H9 (cell line): ENCODE results near the gene LTBP2. TPM values are rescaled to one million over a fixed set of nuclear protein-coding genes. Genes with fewer than 3 reads are reported as not detected.

Experiments
- DNase-seq: peaks from one replicate; pipeline ENCODE4 v3.0.0-alpha.2; 2017
- H2AFZ ChIP-seq: one replicate; pipeline ENCODE4 v1.6.1; 2013; ENCODE audit warnings: mild to moderate bottlenecking, low read length, control low read depth, moderate library complexity
- H2AK5ac ChIP-seq: 2 replicates; pipeline ENCODE4 v1.6.1; 2013; ENCODE audit warnings: low read length, control low read depth, mixed read lengths; ENCODE audit not compliant: insufficient read length
- H2BK120ac ChIP-seq: one replicate; pipeline ENCODE4 v1.6.1; 2013; ENCODE audit warnings: low read depth, mild to moderate bottlenecking, low read length, control low read depth, inconsistent platforms; ENCODE audit not compliant: poor library complexity, severe bottlenecking
- H2BK12ac ChIP-seq: 2 replicates; pipeline ENCODE4 v1.6.1; 2013; ENCODE audit warnings: low read length, control low read depth, mixed read lengths, low read depth; ENCODE audit not compliant: insufficient read length
- H2BK15ac ChIP-seq: 2 replicates; pipeline ENCODE4 v1.6.1; 2013; ENCODE audit warnings: low read depth, low read length, control low read depth
- H2BK20ac ChIP-seq: one replicate; pipeline ENCODE4 v1.6.1; 2013; ENCODE audit warnings: low read depth, mild to moderate bottlenecking, low read length, control low read depth, inconsistent platforms; ENCODE audit not compliant: poor library complexity, severe bottlenecking
- H2BK5ac ChIP-seq: 2 replicates; pipeline ENCODE4 v1.6.1; 2013; ENCODE audit warnings: low read length, control low read depth, mixed read lengths; ENCODE audit not compliant: insufficient read length
- H3K14ac ChIP-seq: 2 replicates; pipeline ENCODE4 v1.6.1; 2013; ENCODE audit warnings: low read length, control low read depth; ENCODE audit not compliant: insufficient read depth
- H3K18ac ChIP-seq: 2 replicates; pipeline ENCODE4 v1.6.1; 2013; ENCODE audit warnings: low read depth, mild to moderate bottlenecking, mixed read lengths, low read length, control low read depth; ENCODE audit not compliant: insufficient read length
- H3K23ac ChIP-seq: 2 replicates; pipeline ENCODE4 v1.6.1; 2013; ENCODE audit warnings: low read length, control low read depth, mixed read lengths, low read depth; ENCODE audit not compliant: insufficient read length
- H3K23me2 ChIP-seq: 2 replicates; pipeline ENCODE4 v1.6.1; 2013; ENCODE audit warnings: low read depth, mild to moderate bottlenecking, mixed read lengths, low read length, control low read depth; ENCODE audit not compliant: insufficient read length, poor library complexity, severe bottlenecking
- H3K27ac ChIP-seq: 2 replicates; pipeline ENCODE4 v1.5.1; 2013; ENCODE audit warnings: low read length, control low read depth, mixed read lengths, low read depth; ENCODE audit not compliant: insufficient read length
- H3K27me3 ChIP-seq: 2 replicates; pipeline ENCODE4 v1.6.1; 2013; ENCODE audit warnings: low read length, control low read depth, inconsistent platforms; ENCODE audit not compliant: insufficient read depth
- H3K4ac ChIP-seq: 2 replicates; pipeline ENCODE4 v1.6.1; 2013; ENCODE audit warnings: low read depth, mild to moderate bottlenecking, control low read depth, inconsistent platforms, low read length, moderate library complexity
- H3K4me1 ChIP-seq: 2 replicates; pipeline ENCODE4 v1.6.1; 2013; ENCODE audit warnings: low read length, control low read depth, inconsistent platforms; ENCODE audit not compliant: insufficient read depth
- H3K4me2 ChIP-seq: 2 replicates; pipeline ENCODE4 v1.6.1; 2013; ENCODE audit warnings: low read length, control low read depth, mixed read lengths; ENCODE audit not compliant: insufficient read length, insufficient read depth
- H3K56ac ChIP-seq: 2 replicates; pipeline ENCODE4 v1.6.1; 2013; ENCODE audit warnings: low read depth, mild to moderate bottlenecking, mixed read lengths, low read length, control low read depth; ENCODE audit not compliant: insufficient read length
- H3K79me1 ChIP-seq: 2 replicates; pipeline ENCODE4 v1.6.1; 2013; ENCODE audit warnings: low read depth, mild to moderate bottlenecking, moderate library complexity, low read length, control low read depth, inconsistent platforms; ENCODE audit not compliant: insufficient read depth, poor library complexity, severe bottlenecking
- H3K79me2 ChIP-seq: 2 replicates; pipeline ENCODE4 v1.6.1; 2013; ENCODE audit warnings: low read length, control low read depth, inconsistent platforms; ENCODE audit not compliant: insufficient read depth
- H3K9ac ChIP-seq: 2 replicates; pipeline ENCODE4 v1.6.1; 2013; ENCODE audit warnings: low read length, control low read depth, mixed read lengths; ENCODE audit not compliant: insufficient read length; ENCODE audit errors: extremely low read depth
- H3K9me3 ChIP-seq: one replicate; pipeline ENCODE4 v1.6.1; 2013; ENCODE audit warnings: low read depth, low read length, inconsistent platforms; ENCODE audit not compliant: control insufficient read depth
- H3T11ph ChIP-seq: one replicate; pipeline ENCODE4 v1.6.1; 2013; ENCODE audit warnings: mild to moderate bottlenecking, low read length, control low read depth, inconsistent platforms
- H4K20me1 ChIP-seq: one replicate; pipeline ENCODE4 v1.6.1; 2013; ENCODE audit not compliant: control insufficient read depth, insufficient read length, insufficient read depth
- H4K5ac ChIP-seq: 2 replicates; pipeline ENCODE4 v1.6.1; 2013; ENCODE audit warnings: low read depth, mild to moderate bottlenecking, mixed read lengths, low read length, control low read depth; ENCODE audit not compliant: insufficient read length
- H4K8ac ChIP-seq: replicated peaks from 2 replicates; pipeline ENCODE4 v1.6.1; 2013; ENCODE audit warnings: low read length, control low read depth, mixed read lengths, low read depth; ENCODE audit not compliant: insufficient read length
- H4K91ac ChIP-seq: 2 replicates; pipeline ENCODE4 v1.6.1; 2013; ENCODE audit warnings: low read depth, mild to moderate bottlenecking, moderate library complexity, mixed read lengths, low read length, control low read depth; ENCODE audit not compliant: insufficient read length
- H3K27ac Mint-ChIP-seq, 3 experiments: 2 replicates in 2 of 3; 3 replicates in 1 of 3; pipeline ENCODE4 v1.8.0; 2020 to 2021; ENCODE audit warnings: mixed read lengths in 3 of 3, mild to moderate bottlenecking in 1 of 3, moderate library complexity in 1 of 3
- H3K27me3 Mint-ChIP-seq: 2 replicates; pipeline ENCODE4 v1.8.0; 2021; ENCODE audit warnings: low read depth, mild to moderate bottlenecking, moderate library complexity, mixed read lengths
- H3K36me3 Mint-ChIP-seq, 3 experiments: 2 replicates in 2 of 3; 3 replicates in 1 of 3; pipeline ENCODE4 v1.8.0; 2020 to 2021; ENCODE audit warnings: low read depth in 3 of 3, mixed read lengths in 3 of 3; ENCODE audit not compliant: insufficient read depth in 1 of 3
- H3K4me1 Mint-ChIP-seq, 2 experiments: 2 replicates each; pipeline ENCODE4 v1.8.0; 2020; ENCODE audit warnings: mixed read lengths in 2 of 2
- H3K4me3 Mint-ChIP-seq, 2 experiments: 2 replicates in 1 of 2; 3 replicates in 1 of 2; pipeline ENCODE4 v1.8.0; 2020 to 2021; ENCODE audit warnings: mild to moderate bottlenecking in 2 of 2, mixed read lengths in 2 of 2, moderate library complexity in 1 of 2
- H3K9me3 Mint-ChIP-seq, 2 experiments: 2 replicates in 1 of 2; 3 replicates in 1 of 2; pipeline ENCODE4 v1.8.0; 2020; ENCODE audit warnings: mild to moderate bottlenecking in 2 of 2, mixed read lengths in 2 of 2, moderate library complexity in 1 of 2
- WGBS: extraction: QIAGEN DNeasy Blood & Tissue Kit; methylation state at CpG from one replicate; pipeline ENCODE4 v1.1.7; 2013; ENCODE audit warnings: missing lambda C conversion rate, low lambda C conversion rate, mixed read lengths; ENCODE audit not compliant: insufficient read length; ENCODE audit errors: extremely low coverage; 5-methylcytosine and 5-hydroxymethylcytosine counted together
- total RNA-seq: library from RNA; stranded (reverse); gene quantifications from 2 replicates; pipeline ENCODE4 v1.2.1, GENCODE V29; 2021
- TF ChIP-seq, protein P1 (sequence below): fragments of 200-600 bp; sonication (generic); conservative IDR thresholded peaks from 3 replicates; pipeline ENCODE4 v1.8.0; 2021; ENCODE audit warnings: antibody characterized with exemption, mild to moderate bottlenecking

The LTBP2 gene
- total RNA-seq, 1 experiment from 2014 or later: 0.77 TPM

DNA sequence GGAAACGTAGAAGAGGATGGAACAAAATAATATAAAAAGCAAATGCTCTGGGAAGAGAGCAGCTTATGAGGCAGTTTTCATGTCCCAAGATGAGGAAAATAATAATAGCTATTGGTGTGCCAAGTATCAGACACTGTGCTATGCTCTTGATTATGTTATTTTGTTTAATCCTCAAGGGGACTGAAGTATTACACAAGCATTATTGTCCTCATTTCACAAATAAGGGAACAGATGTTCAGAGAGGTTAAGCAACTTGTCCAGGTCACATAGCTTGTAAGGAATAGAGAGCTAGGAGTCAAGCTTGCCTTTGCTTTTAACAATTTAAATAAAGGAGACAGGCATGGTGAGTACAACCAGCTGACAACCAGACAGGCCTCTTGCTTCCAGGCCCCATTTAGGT lies 26.9 kb upstream of the LTBP2 start:
- H3K27ac ChIP-seq: no peak overlapping the region
- no peak for DNase-seq
- no peaks in the 10 kb centered on the region for H3K9me3 ChIP-seq
- no peak overlapping the region for H3K14ac ChIP-seq
- no peaks in the 10 kb centered on the region for H3K79me2 ChIP-seq
- Mint-ChIP-seq H3K4me1 (peaks cover 12 to 30% of the 10 kb centered on the region in 2 experiments), H3K4me3 (no peak overlapping the region), H3K27ac (no peak overlapping the region), H3K27me3 (no peaks in the 10 kb centered on the region), H3K36me3 (no peaks in the 10 kb centered on the region), H3K9me3 (no peaks in the 10 kb centered on the region)
- H3K4ac ChIP-seq: no peak overlapping the region
- no peak overlapping the region for H2BK12ac ChIP-seq
- H3K4me2 ChIP-seq: no peak overlapping the region
- no peak overlapping the region for H2AK5ac ChIP-seq
- H2BK5ac ChIP-seq: no peak overlapping the region
- H3K9ac ChIP-seq: no peak overlapping the region
- TF ChIP-seq, protein P1, sequence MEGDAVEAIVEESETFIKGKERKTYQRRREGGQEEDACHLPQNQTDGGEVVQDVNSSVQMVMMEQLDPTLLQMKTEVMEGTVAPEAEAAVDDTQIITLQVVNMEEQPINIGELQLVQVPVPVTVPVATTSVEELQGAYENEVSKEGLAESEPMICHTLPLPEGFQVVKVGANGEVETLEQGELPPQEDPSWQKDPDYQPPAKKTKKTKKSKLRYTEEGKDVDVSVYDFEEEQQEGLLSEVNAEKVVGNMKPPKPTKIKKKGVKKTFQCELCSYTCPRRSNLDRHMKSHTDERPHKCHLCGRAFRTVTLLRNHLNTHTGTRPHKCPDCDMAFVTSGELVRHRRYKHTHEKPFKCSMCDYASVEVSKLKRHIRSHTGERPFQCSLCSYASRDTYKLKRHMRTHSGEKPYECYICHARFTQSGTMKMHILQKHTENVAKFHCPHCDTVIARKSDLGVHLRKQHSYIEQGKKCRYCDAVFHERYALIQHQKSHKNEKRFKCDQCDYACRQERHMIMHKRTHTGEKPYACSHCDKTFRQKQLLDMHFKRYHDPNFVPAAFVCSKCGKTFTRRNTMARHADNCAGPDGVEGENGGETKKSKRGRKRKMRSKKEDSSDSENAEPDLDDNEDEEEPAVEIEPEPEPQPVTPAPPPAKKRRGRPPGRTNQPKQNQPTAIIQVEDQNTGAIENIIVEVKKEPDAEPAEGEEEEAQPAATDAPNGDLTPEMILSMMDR: no peak
- H2AFZ ChIP-seq: no peak overlapping the region
- no peaks in the 10 kb centered on the region for H4K20me1 ChIP-seq
- no peak overlapping the region for H2BK20ac ChIP-seq
- no peak overlapping the region for H3T11ph ChIP-seq
- WGBS: no CpG with 5 or more reads among the region's 1 CpG
- no peak overlapping the region for H3K56ac ChIP-seq
- no peaks in the 10 kb centered on the region for H3K27me3 ChIP-seq
- no peak overlapping the region for H4K8ac ChIP-seq
- no peak overlapping the region for H4K91ac ChIP-seq
- H3K23me2 ChIP-seq: no peaks in the 10 kb centered on the region
- H3K4me1 ChIP-seq: no peaks in the 10 kb centered on the region
- H2BK120ac ChIP-seq: no peak overlapping the region
- H3K18ac ChIP-seq: no peak overlapping the region
- H4K5ac ChIP-seq: no peak overlapping the region
- H3K79me1 ChIP-seq: no peaks in the 10 kb centered on the region
- H3K23ac ChIP-seq: no peak overlapping the region
- H2BK15ac ChIP-seq: no peak overlapping the region
